ENCODE results near the gene EEIG2. TPM values are rescaled to one million over a fixed set of nuclear protein-coding genes. Genes with fewer than 3 reads are reported as not detected.

The EEIG2 gene
- polyA plus RNA-seq, 1 of the 3 experiments (the other 2 are of a cell fraction), result 2.9 TPM

GRCh38 chr1:108556066-108556465, 3.8 kb upstream of the EEIG2 start:
- POLR2A ChIA-PET, result no interaction called here
- Histone ChIP-seq H3K27ac (ENCODE audit: low read depth in 2 of 2, low read length in 1 of 2) (no peak overlapping the region), H3K4me2 (no peak overlapping the region), H2AFZ (ENCODE audit: low read depth) (no peak overlapping the region), H3K27me3 (ENCODE audit: insufficient read depth) (no peaks in the 10 kb centered on the region), H3K4me3 (ENCODE audit: low read depth in 2 of 2, low read length in 1 of 2) (no peak overlapping the region), H3K9me3 (no peaks in the 10 kb centered on the region), H3K9me2 (no peaks in the 10 kb centered on the region), H3K79me2 (ENCODE audit: insufficient read depth) (no peaks in the 10 kb centered on the region), H3F3A (replicated peaks; ENCODE audit: insufficient read depth) (no peaks in the 10 kb centered on the region), H3K36me3 (replicated peaks in 1 of 2; ENCODE audit: control insufficient read depth in 1 of 2, insufficient read depth in 2 of 2, low read length in 1 of 2) (no peaks in the 10 kb centered on the region), H4K20me1 (ENCODE audit: insufficient read depth) (no peaks in the 10 kb centered on the region), H3K9ac (no peak overlapping the region), H3K4me1 (ENCODE audit: control insufficient read depth in 1 of 2, insufficient read depth in 2 of 2, low read depth in 1 of 2, low read length in 1 of 2) (peaks cover under 1 to 6% of the 10 kb centered on the region in 2 experiments; a peak in 3 of 4 replicates)
- DNase-seq, result no peak
- CTCF ChIA-PET, result no interaction called here
- TF ChIP-seq, protein P1, sequence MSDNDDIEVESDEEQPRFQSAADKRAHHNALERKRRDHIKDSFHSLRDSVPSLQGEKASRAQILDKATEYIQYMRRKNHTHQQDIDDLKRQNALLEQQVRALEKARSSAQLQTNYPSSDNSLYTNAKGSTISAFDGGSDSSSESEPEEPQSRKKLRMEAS (IDR thresholded peaks at IDR 0.05; ENCODE audit: low read depth), result no peak
- TF ChIP-seq POLR2AphosphoS5 (IDR thresholded peaks at IDR 0.05; ENCODE audit: low read depth, low read length) (no peak), MXI1 (IDR thresholded peaks at IDR 0.05; ENCODE audit: low read depth, low read length) (no peak), TEAD4 (IDR thresholded peaks at IDR 0.05; ENCODE audit: borderline replicate concordance, insufficient read depth) (no peak), GATA2 (CRISPR knock-in tag; IDR thresholded peaks at IDR 0.05) (no peak), REST (IDR thresholded peaks at IDR 0.05; ENCODE audit: low read depth, low read length) (no peak), EZH2phosphoT487 (IDR thresholded peaks at IDR 0.05; ENCODE audit: borderline replicate concordance, low read depth) (no peak), RFX5 (IDR thresholded peaks at IDR 0.05; ENCODE audit: low read length) (no peak), TAF1 (IDR thresholded peaks at IDR 0.05; ENCODE audit: borderline replicate concordance, low read depth, low read length) (no peak), JUND (IDR thresholded peaks at IDR 0.05) (no peak), EP300 (IDR thresholded peaks at IDR 0.05; ENCODE audit: borderline replicate concordance in 1 of 2, low read depth in 1 of 2, low read length in 1 of 2) (no peak), TCF12 (IDR thresholded peaks at IDR 0.05) (no peak), ELF1 (IDR thresholded peaks at IDR 0.05) (no peak), SIN3A (IDR thresholded peaks at IDR 0.05; ENCODE audit: borderline replicate concordance, low read depth, low read length) (no peak), IRF3 (IDR thresholded peaks at IDR 0.05; ENCODE audit: low read depth, low read length) (no peak)
- TF ChIP-seq, protein P2, sequence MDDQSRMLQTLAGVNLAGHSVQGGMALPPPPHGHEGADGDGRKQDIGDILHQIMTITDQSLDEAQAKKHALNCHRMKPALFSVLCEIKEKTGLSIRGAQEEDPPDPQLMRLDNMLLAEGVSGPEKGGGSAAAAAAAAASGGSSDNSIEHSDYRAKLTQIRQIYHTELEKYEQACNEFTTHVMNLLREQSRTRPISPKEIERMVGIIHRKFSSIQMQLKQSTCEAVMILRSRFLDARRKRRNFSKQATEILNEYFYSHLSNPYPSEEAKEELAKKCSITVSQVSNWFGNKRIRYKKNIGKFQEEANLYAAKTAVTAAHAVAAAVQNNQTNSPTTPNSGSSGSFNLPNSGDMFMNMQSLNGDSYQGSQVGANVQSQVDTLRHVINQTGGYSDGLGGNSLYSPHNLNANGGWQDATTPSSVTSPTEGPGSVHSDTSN (IDR thresholded peaks at IDR 0.05), result no peak
- TF ChIP-seq, protein P3, sequence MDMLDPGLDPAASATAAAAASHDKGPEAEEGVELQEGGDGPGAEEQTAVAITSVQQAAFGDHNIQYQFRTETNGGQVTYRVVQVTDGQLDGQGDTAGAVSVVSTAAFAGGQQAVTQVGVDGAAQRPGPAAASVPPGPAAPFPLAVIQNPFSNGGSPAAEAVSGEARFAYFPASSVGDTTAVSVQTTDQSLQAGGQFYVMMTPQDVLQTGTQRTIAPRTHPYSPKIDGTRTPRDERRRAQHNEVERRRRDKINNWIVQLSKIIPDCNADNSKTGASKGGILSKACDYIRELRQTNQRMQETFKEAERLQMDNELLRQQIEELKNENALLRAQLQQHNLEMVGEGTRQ (IDR thresholded peaks at IDR 0.05; ENCODE audit: borderline replicate concordance, low read depth, low read length), result no peak
- TF ChIP-seq, protein P4, sequence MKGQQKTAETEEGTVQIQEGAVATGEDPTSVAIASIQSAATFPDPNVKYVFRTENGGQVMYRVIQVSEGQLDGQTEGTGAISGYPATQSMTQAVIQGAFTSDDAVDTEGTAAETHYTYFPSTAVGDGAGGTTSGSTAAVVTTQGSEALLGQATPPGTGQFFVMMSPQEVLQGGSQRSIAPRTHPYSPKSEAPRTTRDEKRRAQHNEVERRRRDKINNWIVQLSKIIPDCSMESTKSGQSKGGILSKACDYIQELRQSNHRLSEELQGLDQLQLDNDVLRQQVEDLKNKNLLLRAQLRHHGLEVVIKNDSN (IDR thresholded peaks at IDR 0.05; ENCODE audit: borderline replicate concordance, low read depth), result no peak

Data from SK-N-SH (cell line).